ENCODE data around the gene CREB5.

DNA sequence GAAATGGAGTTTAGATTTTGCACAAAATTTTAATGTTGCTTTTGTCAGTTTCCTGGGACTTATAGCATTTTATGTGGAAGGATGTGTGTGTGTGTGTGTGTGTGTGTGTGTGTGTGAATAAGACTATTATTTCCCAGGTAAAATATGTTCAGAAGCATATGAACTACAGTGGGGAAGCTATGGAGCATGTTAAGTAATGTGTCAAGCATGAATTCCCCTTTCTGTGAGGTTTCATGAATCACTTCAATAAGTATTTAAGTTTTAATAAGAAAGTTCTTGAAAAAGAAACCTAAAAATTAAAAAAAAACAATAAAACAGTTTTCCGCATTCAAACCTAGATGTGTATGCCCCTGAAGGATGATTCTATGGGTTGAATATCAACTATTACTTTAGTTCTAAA, 693 bp downstream of the CREB5 start:
- TF ChIP-seq SIN3A (IDR thresholded peaks at IDR 0.05; ENCODE audit: borderline replicate concordance, insufficient read depth, low read length) (no peak), REST (IDR thresholded peaks at IDR 0.05; ENCODE audit: insufficient read depth in 1 of 2, low read depth in 2 of 2, low read length in 2 of 2) (no peak), POLR2AphosphoS5 (IDR thresholded peaks at IDR 0.05; ENCODE audit: low read depth, low read length) (no peak), TAF1 (IDR thresholded peaks at IDR 0.05; ENCODE audit: borderline replicate concordance, insufficient read depth, low read length) (no peak), FOXP2 (optimal IDR thresholded peaks at IDR 0.05; ENCODE audit: borderline replicate concordance, extremely low read depth, extremely low read length, insufficient read depth) (no peak)
